Measurements from ENCODE around the gene TNP2.

Gene TNP2

DNA sequence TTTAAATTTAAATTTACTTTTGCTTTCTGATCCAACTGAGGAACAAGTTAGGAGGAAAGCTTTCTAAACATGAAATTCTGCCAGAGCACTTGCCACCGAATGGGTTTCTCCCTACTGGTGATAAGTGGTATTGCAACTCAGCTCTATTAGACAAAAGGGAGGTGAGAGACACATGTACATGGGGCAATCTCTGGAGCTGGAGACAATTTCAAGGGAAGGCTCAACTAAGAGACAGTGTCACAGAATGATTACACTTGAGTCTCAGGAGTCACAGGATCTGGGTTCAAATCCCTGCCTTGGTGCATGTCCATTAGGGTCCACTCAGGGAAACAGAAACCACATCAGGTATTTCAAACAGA lies 50.5 kb downstream of the TNP2 start:
- no peak for DNase-seq (ENCODE audit: low spot score)

All from AG08396 (cell line).